HG02759 (cell line): ENCODE data around the gene AHI1.
"Not testable (repeated sequence)": the region's sequence is repeated elsewhere in the genome, so short reads cannot be mapped to it uniquely, and the experiment has no call there.

Source experiments
- ATAC-seq: cut with Tn5 transposase; IDR thresholded peaks from one replicate; pipeline ENCODE4 v1.9.1; 2021; ENCODE audit warnings: mild to moderate bottlenecking, moderate library complexity; ENCODE audit not compliant: unreplicated experiment

The AHI1 gene

DNA sequence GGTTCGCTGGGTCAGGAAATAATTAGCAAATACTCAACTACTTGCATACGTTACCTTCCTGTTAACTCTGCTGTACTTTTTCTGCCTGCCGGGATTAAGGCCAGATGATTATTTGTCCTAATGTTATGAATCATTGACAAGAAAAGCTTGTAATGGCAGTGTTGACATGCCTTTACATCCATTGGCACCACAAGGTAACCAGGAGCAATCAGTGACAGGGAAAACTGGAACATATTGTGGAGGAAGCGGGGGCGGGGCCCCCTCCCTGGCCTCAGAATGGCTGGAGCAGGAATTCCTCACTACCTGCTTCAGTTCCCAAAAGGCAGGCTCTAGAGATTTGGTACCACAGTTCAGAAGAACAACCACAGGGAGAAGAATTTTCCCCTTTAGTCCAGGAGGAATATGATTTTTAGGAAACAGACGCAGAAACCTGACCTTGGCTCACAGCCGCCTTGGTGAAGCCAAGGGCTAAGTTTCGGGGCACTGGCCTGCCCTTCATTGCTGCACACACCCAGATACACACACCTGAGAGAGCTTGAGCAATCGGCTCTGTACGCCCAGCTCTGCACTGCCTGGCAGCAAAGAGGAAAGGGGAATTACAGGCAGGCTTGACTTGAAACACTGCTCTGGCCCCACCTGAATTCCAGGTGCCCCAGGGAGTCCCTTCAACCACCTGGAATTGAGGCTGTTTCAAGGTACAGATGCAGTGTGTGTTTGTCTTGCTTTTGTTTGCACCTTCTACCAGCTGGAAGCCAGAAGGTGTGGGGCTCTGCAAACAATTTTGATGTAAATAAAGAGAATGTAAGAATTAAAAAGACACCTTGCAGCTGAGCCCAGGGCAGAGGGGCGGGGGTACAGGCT is 226.6 kb downstream of the AHI1 start:
- no peak for ATAC-seq

DNA sequence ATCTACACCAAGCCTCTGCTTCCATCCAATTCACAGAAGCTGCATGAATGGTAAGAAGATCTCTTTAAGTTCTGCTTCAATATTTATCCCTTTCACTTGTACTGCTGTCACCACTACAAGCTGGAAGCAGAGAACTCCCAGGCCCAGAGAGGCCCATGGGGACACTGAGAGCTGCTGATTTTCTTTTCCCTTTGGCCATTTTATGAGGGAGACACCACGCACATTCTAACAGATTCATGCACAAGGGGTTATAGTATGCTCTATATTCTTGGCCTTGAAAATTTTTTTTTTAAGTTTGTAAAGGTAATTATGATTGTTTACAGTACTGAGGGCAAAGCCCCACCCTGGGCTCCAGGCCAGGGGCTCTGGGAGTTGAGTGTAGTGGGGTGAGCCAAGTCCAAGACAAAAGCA is 228.1 kb downstream of the AHI1 start:
- ATAC-seq = no peak

DNA sequence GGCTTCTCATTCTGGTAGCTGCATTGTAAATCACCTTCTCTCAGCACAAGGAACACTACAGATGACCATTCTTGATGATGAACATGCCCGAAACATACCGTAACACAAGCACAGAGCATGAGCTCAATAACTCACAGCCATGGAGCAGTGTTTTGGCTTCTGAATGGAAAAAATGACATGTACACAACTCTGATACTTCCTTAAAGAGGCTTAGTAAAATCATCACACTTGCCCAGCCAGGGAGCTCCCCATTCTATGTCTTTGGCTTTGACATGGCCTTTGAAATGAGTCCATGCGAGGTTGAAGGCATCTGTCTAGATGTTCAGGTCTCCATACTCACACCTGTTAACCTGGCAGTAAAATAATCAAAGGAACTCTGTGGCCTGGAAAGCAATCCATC is 228.8 kb downstream of the AHI1 start:
- no peak for ATAC-seq

DNA sequence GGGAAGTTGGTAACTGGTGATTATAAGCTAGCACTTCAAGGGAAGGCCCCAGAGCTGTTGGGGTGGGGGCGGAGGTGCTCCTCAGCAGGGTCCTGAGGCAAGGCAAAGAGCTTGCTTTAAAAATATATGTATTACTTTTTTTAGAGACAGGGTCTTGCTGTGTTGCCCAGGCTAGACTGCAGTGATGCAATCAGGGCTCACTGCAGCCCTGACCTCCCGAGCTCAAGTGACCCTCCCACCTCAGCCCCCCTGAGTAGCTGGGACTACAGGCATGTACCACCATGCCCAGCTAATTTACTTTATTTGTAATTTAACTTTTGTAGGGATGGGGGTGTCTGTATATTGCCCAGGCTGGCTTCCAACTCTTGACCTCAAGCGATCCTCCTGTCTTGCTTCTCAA is 229.3 kb downstream of the AHI1 start:
- no peak for ATAC-seq

DNA sequence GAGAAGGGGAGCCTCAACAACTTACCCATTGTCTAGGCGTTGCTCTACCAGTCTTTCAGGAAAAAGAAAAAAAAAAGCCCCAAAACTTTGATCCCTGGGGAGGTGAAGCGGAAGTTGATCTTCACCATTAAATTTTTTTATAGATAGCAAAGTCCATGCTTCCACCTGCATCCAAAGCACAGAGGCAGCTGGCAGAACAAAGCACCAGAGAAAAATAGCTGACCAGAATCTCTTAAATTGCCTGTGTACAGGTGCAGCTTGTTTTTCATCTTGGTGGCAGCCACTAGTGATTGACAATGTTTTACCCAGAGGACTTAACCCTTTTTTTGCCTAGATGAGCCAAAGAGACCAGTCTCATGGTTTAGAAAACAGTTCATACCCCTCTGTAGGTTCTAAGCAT is 230.5 kb downstream of the AHI1 start:
- no peak for ATAC-seq

DNA sequence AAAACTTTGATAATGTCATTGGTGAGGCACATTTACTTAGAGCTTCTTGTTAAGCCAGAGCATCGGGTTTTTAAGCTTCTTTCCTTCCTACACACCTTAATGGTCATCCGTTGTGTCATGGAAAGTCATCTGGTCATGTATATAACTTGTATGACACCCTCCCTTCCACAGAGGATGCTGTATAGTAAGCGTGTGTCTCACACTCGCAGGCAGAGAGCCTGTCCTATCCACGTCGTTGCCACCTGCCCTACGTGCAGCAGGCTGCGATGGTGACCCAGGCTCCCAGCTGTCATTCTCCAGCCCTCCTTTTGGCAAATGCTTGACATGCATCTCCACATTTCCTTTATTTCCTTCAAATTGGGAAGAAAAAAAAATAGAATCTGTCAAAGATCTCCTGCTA is 230.9 kb downstream of the AHI1 start:
- ATAC-seq = no peak

DNA sequence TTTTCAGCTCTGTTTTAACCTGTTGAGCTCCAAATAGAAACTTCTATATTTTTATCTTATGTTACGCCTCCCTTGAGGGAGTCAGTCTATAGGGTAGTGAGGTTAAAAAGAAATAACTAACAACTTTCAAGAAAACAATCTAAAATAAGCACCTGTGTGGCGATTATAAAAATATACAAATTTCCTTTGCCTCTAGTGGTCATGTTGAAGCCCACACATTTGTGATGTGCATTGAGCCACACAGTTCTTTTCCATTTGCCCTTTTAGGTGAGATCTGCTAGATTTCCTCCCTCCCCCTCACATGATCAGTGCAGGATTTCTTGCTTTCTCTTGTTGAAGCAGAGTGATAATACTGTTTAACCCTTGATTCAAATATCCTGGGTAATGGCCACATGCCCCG is 232.3 kb downstream of the AHI1 start:
- peak; percentile 34 for ATAC-seq

DNA sequence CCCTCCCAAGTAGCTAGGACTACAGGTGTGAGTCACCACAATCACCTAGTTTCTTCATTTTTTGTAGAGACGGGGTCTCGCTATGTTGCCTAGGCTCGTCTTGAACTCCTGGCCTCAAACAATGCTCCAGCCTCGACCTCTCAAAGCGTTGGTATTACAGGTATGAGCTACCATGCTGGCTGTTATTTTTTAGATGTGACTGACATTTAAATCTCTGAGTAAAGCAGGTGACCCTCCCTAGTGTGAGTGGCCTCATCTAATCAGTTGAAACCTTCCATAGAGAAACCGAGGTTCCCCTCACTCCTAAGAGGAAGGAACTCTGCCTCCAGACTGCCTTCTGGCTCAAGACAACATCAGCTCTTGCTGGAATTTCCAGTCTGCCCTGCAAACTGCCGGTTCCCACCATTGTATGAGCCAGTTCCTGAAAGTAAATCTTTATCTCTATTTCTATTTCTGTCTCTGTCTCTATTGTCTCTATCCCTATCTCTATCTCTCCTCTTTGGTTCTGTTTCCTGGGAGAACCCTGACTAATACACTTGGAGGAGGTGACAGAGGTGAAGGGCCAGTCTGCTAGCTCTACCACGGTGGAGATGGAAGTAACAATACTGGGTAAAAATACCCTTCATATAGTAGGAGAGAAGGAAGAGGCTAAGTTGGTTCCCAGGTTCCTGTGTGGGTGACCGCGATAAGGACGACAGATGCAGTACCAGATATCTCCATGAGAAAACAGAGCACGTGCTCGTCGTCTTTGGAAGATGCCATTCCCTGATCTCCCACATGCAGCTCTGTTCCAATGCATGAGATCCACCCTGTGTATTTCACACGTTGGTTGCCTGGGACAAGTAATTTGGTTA is 235.4 kb downstream of the AHI1 start:
- ATAC-seq = no peak

DNA sequence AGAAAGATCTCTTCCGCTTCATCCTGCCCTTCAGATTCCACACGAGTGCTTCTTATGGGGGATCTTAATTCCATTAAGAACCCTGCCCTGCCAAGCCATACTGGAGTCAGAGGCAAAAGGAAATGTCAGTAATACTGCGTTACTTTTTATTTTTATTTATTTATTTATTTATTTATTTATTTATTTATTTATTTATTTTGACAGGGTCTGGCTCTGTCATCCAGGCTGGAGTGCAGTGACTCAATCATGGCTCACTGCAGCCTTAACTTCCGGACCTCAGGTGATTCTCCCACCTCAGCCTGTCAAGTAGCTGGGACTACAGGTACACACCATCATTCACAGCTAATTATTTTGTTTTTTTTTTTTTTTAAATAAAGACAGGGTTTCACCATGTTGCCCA is 236.9 kb downstream of the AHI1 start:
- ATAC-seq = no peak

DNA sequence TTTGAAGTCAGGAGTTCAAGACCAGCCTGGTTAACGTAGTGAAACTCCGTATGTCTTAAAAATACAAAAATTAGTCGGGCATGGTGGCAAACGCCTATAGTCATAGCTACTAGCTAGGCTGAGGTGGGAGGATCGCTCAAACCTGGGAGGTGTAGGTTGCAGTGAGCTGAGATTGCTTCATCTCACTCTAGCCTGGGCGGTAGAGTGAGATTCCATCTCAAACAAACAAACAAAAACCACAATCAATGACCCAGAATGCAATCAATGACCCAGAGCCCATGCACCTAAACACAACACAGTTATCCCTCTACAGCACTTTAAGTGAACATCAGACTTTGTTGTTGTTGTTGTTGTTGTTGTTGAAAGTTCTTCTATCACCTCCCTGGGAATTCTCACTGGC is 238.6 kb downstream of the AHI1 start:
- no peak for ATAC-seq

DNA sequence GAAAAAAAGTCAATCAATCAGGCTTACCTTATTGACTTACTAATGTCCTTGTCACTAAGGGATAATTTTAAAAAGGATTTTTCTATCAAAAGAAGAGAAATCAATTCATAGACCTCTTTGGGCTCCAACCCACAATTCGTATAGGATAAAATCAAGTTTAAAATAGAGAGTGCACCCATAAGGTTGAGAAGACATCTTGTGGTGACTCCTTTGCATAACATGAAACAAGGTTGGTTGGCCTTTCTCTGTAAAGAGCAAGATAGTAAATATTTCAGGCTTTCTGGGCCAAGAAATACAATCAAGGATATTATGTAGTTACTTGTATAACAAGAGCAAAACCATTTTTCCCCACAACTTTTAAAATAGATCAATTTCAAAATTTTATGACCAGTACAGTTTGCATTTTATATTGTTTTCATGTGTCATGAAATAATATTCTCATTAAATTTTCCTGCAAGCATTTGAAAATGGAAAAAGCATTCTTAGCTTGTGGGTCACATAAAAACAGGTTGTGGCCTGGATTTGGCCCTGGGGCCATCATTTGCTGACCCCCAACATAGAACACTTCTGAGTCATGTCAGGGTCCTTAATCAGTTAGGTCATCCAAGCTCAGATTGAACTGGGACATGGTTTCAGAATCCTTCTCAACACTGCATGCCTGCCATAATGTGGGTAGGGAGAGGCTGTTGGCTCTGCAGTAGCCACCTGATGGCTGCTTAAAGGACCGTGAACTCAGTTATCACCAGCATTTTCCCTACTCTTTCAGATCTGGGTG is 239.7 kb downstream of the AHI1 start:
- no peak for ATAC-seq

DNA sequence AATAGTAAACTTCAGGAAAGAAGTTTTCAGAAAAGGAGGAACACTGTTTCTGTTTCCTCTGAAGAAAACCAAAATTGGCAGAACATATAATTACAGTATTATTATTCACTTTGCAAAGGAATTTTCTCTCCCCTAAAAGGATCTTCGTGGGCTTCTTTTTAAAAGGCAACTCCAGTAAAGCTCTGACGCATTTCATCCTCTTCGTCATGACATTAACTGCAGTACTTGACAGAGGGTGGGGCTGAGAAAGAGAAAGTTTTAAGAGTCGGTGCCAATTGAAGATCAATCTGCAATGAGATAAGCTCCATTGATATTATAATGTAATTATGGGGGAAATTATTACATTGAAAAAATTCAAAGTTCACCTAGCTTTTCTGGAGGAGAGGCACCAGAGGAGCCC is 240.7 kb downstream of the AHI1 start:
- no peak for ATAC-seq

DNA sequence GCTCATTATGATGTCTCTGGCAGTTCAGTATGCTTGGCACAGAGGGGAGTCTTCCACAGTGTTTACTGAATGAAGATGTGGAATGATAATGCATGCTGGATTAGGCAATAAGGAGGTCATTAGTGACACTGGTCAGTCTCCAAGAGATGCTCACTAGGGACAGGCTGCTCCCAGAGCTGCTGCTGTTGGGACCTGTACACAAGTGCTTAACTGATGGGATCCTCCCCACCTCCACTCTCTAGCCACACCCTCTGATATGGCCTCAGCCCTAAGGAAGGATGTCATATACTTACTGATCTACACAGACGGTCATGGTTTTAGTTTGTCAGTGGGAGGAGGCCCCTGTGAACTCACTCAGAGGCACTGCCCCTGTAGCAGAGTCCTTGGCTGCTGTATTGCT is 243.1 kb downstream of the AHI1 start:
- ATAC-seq = no peak

DNA sequence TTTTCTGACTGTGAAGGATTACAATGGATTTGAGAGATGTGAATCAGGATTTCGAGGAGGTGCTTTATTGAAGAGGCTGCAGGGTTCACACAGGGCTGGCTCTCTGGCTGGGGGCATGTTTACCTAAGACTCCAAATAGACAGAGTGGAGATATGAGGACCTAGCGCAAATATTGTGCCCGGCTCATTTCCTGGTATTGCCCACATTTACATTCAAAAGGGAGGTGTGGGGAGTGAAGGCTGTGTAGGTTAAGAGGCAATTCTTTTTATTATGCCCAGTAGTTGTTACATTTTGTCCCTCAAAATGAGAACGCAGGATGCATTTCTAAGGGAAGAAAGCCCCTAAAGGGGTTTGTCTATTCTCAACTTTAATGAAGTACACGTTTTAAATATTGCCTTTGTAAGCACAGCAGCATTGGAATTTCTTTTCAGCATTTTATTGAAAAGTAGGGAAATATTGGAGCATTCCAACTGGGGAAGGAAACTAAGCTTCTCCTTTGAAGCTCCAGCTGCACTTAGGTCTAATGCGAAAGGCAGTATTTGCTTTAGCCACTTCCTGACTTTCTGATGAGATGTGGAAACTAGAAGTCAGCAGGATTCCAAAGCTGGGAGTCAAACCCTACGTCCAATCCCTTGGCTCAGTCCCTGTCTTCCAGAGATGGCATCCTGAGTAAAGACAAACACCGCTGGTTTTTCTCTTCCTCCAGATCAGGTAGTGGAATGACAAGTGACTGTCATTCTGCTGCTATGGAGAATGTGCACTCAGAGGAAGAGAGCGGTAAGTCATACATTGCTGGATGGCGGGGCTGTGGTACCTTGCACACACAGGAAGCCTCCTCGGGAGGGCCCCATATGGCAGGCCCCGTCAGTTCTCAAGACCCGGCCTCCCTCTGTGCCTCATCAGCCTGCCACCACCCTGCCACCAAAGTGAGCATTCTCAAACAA is 245.8 kb downstream of the AHI1 start:
- no peak for ATAC-seq

DNA sequence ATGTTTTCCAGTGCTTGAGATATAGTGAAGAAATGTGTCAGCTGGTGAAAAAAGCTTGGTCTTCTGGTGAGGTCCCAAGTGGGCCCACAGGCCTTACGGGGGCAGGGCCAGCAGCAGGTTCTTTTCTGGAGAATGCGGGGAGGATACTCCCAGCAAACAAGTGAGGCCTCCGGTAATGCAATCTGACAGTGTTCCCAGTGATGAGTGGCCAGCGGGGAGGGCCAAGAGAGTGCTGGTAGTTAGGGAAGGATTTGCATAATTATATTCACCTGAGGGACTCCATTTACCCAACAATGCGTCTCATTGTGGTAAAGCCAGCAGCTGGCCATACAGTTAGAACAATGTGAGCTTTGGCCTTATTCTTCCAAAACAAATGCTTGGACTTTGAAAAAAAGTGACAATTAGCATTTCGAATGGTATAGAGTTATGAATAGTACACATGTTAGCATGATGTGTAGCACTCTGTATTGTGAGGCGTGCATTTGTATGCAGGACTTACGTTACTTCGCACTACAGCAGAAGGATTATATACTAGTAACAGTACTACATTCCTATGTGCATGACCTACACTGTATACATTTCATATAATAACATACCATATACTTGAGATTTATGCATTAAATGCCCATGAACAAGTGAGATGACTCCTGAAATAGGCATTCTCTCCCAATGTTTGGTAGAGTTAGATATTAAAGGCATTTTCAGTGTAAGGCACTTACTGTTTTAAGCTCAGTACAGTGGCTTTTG is 246.6 kb downstream of the AHI1 start:
- ATAC-seq = no peak

DNA sequence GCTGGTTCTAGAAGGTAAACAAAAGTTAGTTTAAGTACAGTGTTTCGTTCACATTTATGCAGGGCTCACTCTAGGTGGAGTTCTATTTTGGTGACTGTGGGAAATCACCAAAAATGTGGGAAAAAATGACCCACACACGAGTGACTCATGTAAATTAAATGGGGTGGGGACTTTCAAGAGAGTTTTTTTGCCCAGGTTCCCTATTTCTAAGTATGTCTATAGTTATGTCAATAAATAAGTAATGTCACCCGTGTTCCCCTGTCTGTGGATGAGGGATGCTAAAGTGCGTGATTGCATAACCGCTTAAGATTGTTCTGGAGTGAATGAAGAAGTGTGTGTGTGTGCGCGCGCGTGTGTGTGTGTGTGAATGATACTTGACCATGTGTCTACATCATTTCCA is 247.3 kb downstream of the AHI1 start:
- no peak for ATAC-seq

DNA sequence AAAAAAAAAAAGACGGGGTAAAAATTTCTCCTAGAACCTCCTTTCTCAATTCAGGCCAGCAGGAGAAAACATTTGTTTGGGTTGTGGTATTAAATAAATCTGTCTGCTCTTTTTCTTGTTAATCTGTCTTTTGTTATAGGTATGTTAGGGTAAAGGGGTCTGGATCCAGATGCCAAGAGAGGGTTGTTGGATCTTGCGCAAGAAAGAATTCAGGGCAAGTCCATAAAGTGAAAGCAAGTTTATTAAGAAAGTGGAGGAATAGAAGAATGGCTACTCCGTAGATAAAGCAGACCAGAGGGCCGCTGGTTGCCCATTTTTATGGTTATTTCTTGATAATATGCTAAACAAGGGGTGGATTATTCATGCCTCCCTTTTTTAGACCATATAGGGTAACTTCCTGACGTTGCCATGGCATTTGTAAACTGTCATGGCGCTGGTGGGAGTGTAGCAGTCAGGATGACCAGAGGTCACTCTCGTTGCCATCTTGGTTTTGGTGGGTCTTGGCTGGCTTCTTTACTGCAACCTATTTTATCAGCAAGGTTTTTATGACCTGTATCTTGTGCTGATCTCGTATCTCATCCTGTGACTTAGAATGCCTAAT is 251.0 kb downstream of the AHI1 start:
- ATAC-seq = not testable (repeated sequence)

DNA sequence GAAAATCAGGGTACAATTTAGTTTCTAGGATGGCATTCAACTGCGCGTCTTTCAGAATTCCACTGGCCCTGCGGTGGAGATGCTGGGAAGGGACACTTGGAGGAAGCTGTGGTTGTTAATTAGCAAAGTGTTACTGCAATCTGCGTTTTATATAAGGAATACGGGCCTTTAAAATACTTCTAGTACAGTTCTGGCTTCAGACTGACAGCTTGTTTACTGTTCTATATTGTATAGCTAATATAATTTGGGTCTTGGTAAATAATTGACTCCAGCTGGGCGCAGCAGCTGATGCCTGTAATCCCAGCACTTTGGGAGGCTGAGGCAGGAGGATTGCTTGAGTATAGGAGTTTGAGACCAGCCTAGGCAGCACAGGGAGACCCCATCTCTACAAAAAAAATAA is 252.7 kb downstream of the AHI1 start:
- ATAC-seq = no peak
